Lung (tissue), 12 donors: Measurements from ENCODE around the gene CYSTM1. TPM values are rescaled to one million over a fixed set of nuclear protein-coding genes. Genes with fewer than 3 reads are reported as not detected.

Experiments used
- ATAC-seq: fragments of 200-7000 bp; cut with Tn5 transposase; one replicate; pipeline ENCODE4 v1.9.1; 2020; ENCODE audit warnings: moderate number of reproducible peaks; ENCODE audit not compliant: insufficient read depth, low FRiP score
- DNase-seq, 3 donors: peaks; one replicate each; pipeline ENCODE4 v3.0.0-alpha.2; 2013 to 2017
- H3K27ac ChIP-seq, 2 donors: one replicate each; pipeline ENCODE4 v1.5.1; 2013; ENCODE audit warnings: mild to moderate bottlenecking in 2 of 2, moderate library complexity in 2 of 2, control low read depth in 1 of 2, inconsistent platforms in 1 of 2, low read depth in 1 of 2, low read length in 1 of 2
- H3K27me3 ChIP-seq, 3 donors: one replicate each; pipeline ENCODE4 v1.5.1; 2013; ENCODE audit warnings: low read length in 2 of 3; ENCODE audit not compliant: control insufficient read depth in 3 of 3, insufficient read depth in 3 of 3
- H3K36me3 ChIP-seq, 4 donors: one replicate each; pipeline ENCODE4 v1.5.1; 2013; ENCODE audit warnings: low read length in 4 of 4, mild to moderate bottlenecking in 1 of 4, moderate library complexity in 1 of 4; ENCODE audit not compliant: control insufficient read depth in 4 of 4, insufficient read depth in 4 of 4
- H3K4me1 ChIP-seq, 5 donors: one replicate each; pipeline ENCODE4 v1.5.1; 2013; ENCODE audit warnings: low read length in 5 of 5, mild to moderate bottlenecking in 2 of 5, moderate library complexity in 1 of 5; ENCODE audit not compliant: control insufficient read depth in 5 of 5, insufficient read depth in 5 of 5
- H3K4me3 ChIP-seq: one replicate; pipeline ENCODE4 v1.5.1; 2013; ENCODE audit warnings: mild to moderate bottlenecking, control low read depth, moderate library complexity
- H3K9ac ChIP-seq, 2 donors: one replicate each; pipeline ENCODE4 v1.5.1; 2013; ENCODE audit warnings: low read length in 2 of 2, control low read depth in 1 of 2; ENCODE audit not compliant: insufficient read depth in 1 of 2
- H3K9me3 ChIP-seq, 4 donors: one replicate each; pipeline ENCODE4 v1.5.1; 2013; ENCODE audit warnings: low read length in 3 of 4, mild to moderate bottlenecking in 1 of 4, moderate library complexity in 1 of 4; ENCODE audit not compliant: control insufficient read depth in 4 of 4, insufficient read depth in 3 of 4
- CTCF ChIP-seq: IDR thresholded peaks from 2 replicates; pipeline ENCODE4 v1.5.1; 2012; ENCODE audit warnings: mild to moderate bottlenecking; ENCODE audit errors: control extremely low read depth, extremely low read depth
- WGBS, 2 donors: extraction: QIAGEN DNeasy Blood & Tissue Kit; methylation state at CpG; one replicate each; pipeline ENCODE4 v1.1.7; 2013; 5-methylcytosine and 5-hydroxymethylcytosine counted together
- polyA plus RNA-seq, 2 donors: library from polyadenylated mRNA; stranded (reverse); fragments of 200-250 nt; gene quantifications; one replicate each; pipeline ENCODE4 v1.2.1, GENCODE V29; 2013
- total RNA-seq, 2 donors: library from RNA; depleted of rRNA in 1 of 2; stranded (reverse); fragments of >200 nt in 1 of 2; gene quantifications; one replicate each; pipeline ENCODE4 v1.2.1, GENCODE V29; 2014 to 2021
- donor health status: control.
- donor health status: control.
- donor health status: Bipolar disorder and iron deficiency.
- donor health status: healthy.
- donor health status: DM: yes; HTN: yes; CAD: no.

CYSTM1 gene
- total and polyA plus RNA-seq, 4 donors = 37.1 to 274 (median 107) TPM

GRCh38 chr5:140168371-140168770 lies 6.6 kb upstream of the CYSTM1 start:
- no peak for ATAC-seq
- WGBS, 2 donors = 89 to 95% methylated on average over 2 of the region's 2 CpGs
- DNase-seq = no peak
- H3K4me1 ChIP-seq = peaks cover 0 to 8% (median 0%) of the 10 kb centered on the region in 5 donors
- no peak overlapping the region for H3K4me3 ChIP-seq
- no peak overlapping the region for H3K9ac ChIP-seq
- no peak for TF ChIP-seq CTCF
- H3K36me3 ChIP-seq = no peaks in the 10 kb centered on the region
- H3K27ac ChIP-seq = no peak overlapping the region
- no peaks in the 10 kb centered on the region for H3K9me3 ChIP-seq
- H3K27me3 ChIP-seq = no peaks in the 10 kb centered on the region

GRCh38 chr5:140169410-140169809 lies 5.6 kb upstream of the CYSTM1 start:
- no peak overlapping the region for H3K4me3 ChIP-seq
- WGBS, 2 donors = 84 to 88% methylated on average over 1 of the region's 1 CpG
- ATAC-seq (no peak), DNase-seq (no peak)
- peaks cover 0 to 8% (median 3%) of the 10 kb centered on the region in 5 donors for H3K4me1 ChIP-seq
- no peak overlapping the region for H3K9ac ChIP-seq
- H3K27me3 ChIP-seq = no peaks in the 10 kb centered on the region
- no peak overlapping the region for H3K27ac ChIP-seq
- H3K36me3 ChIP-seq = no peaks in the 10 kb centered on the region
- no peaks in the 10 kb centered on the region for H3K9me3 ChIP-seq
- no peak for TF ChIP-seq CTCF

GRCh38 chr5:140172483-140172882 lies 2.5 kb upstream of the CYSTM1 start:
- Histone ChIP-seq H3K4me3 (no peak overlapping the region), H3K36me3 (no peaks in the 10 kb centered on the region), H3K4me1 (peaks cover 0 to 17% (median 7%) of the 10 kb centered on the region in 5 donors), H3K27me3 (no peaks in the 10 kb centered on the region), H3K9ac (no peak overlapping the region), H3K9me3 (no peaks in the 10 kb centered on the region), H3K27ac (no peak overlapping the region)
- TF ChIP-seq CTCF = no peak
- ATAC-seq = no peak
- no peak for DNase-seq
- WGBS, 2 donors = 89 to 92% methylated on average over 2 of the region's 2 CpGs

- ATAC-seq = no peak
Observed at GRCh38 chr5:140174014-140174413, 974 bp upstream of the CYSTM1 start.

More at GRCh38 chr5:140174014-140174413, 974 bp upstream of the CYSTM1 start:
- Histone ChIP-seq H3K27ac (no peak overlapping the region), H3K4me3 (no peak overlapping the region), H3K27me3 (no peaks in the 10 kb centered on the region), H3K4me1 (peaks cover 0 to 20% (median 9%) of the 10 kb centered on the region in 5 donors), H3K9me3 (no peaks in the 10 kb centered on the region), H3K36me3 (no peaks in the 10 kb centered on the region), H3K9ac (no peak overlapping the region)
- TF ChIP-seq CTCF = no peak
- DNase-seq = no peak
- 87 to 94% methylated on average over 2 of the region's 2 CpGs for WGBS, 2 donors
